ENCODE data around the gene FREY1. TPM values are rescaled to one million over a fixed set of nuclear protein-coding genes. Genes with fewer than 3 reads are reported as not detected.

Gene FREY1
- total and polyA plus RNA-seq, 9 of the 15 experiments (the other 6 are each of a cell fraction or from before 2014, with no cell fraction given) = 0.25 to 1.5 (median 1.1) TPM; not detected in 5

DNA sequence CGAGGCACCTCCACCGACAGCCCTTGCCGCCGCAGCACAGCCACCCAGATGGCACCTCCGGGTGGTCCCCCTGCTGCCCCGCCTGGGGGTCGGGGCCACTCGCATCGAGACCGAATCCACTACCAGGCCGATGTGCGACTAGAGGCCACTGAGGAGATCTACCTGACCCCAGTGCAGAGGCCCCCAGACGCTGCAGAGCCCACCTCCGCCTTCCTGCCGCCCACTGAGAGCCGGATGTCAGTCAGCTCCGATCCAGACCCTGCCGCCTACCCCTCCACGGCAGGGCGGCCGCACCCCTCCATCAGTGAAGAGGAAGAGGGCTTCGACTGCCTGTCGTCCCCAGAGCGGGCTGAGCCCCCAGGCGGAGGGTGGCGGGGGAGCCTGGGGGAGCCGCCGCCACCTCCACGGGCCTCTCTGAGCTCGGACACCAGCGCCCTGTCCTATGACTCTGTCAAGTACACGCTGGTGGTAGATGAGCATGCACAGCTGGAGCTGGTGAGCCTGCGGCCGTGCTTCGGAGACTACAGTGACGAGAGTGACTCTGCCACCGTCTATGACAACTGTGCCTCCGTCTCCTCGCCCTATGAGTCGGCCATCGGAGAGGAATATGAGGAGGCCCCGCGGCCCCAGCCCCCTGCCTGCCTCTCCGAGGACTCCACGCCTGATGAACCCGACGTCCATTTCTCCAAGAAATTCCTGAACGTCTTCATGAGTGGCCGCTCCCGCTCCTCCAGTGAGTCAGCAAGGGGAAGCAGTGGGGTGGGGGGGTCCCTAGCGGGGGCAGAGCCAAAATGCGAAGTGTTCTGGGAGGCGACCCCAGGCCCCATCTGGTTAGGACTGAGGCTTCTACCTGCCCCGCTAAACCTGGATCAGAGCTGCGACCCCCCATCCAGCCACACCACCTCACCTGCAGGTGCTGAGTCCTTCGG is 4.4 kb downstream of the FREY1 start:
- CTCF ChIA-PET (ENCODE audit: low intra/inter-chr PET ratio) = no interaction called here
- Histone ChIP-seq H3K4me2 (ENCODE audit: insufficient read depth, low read length) (no peak overlapping the region), H3K4me1 (replicated peaks in 1 of 2; ENCODE audit: control insufficient read depth in 2 of 2, insufficient read depth in 2 of 2, low read length in 2 of 2) (peaks cover 14 to 85% of the 10 kb centered on the region in 2 experiments), H3K9ac (ENCODE audit: insufficient read depth in 1 of 2, low read depth in 2 of 2, low read length in 2 of 2) (0 out of 4 replicates have a peak overlapping the region, but pooled peaks of 1 of the 2 experiments have one; percentile 53), H4K20me1 (replicated peaks; ENCODE audit: control insufficient read depth, insufficient read depth, low read length) (0 out of 2 replicates have a peak, but pooled peaks cover 7% of the 10 kb centered on the region), H3K9me1 (ENCODE audit: control insufficient read depth, insufficient read depth, low read length) (peaks cover 3% of the 10 kb centered on the region), H3K27ac (ENCODE audit: extremely low read depth, low read depth, low read length) (no peak overlapping the region), H3K36me3 (ENCODE audit: control insufficient read depth, insufficient read depth, low read length) (no peaks in the 10 kb centered on the region), H3K79me2 (ENCODE audit: control insufficient read depth, insufficient read depth, low read length) (no peaks in the 10 kb centered on the region), H3K9me3 (replicated peaks; ENCODE audit: control insufficient read depth, insufficient read depth, low read depth, low read length) (no peaks in the 10 kb centered on the region), H3K27me3 (ENCODE audit: control insufficient read depth in 2 of 2, insufficient read depth in 2 of 2, low read length in 2 of 2) (no peaks in the 10 kb centered on the region; a peak in 1 of 5 replicates), H2AFZ (ENCODE audit: low read depth, low read length) (no peak overlapping the region), H3K4me3 (no peak overlapping the region)
- in situ Hi-C loops (cut with MboI) = no loop called here
- no peak for TF ChIP-seq JUND (IDR thresholded peaks at IDR 0.05; ENCODE audit: borderline replicate concordance, low read depth, low read length)
- TF ChIP-seq JUND (tag; IDR thresholded peaks at IDR 0.05; ENCODE audit: borderline replicate concordance, low read depth, low read length) = no peak
- TF ChIP-seq, protein P1, sequence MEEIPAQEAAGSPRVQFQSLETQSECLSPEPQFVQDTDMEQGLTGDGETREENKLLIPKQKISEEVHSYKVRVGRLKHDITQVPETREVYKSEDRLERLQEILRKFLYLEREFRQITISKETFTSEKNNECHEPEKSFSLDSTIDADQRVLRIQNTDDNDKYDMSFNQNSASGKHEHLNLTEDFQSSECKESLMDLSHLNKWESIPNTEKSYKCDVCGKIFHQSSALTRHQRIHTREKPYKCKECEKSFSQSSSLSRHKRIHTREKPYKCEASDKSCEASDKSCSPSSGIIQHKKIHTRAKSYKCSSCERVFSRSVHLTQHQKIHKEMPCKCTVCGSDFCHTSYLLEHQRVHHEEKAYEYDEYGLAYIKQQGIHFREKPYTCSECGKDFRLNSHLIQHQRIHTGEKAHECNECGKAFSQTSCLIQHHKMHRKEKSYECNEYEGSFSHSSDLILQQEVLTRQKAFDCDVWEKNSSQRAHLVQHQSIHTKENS (CRISPR knock-in tag; IDR thresholded peaks at IDR 0.05) = no peak
- TF ChIP-seq ARNT (IDR thresholded peaks at IDR 0.05) = no peak
- no peak for TF ChIP-seq RNF2 (IDR thresholded peaks at IDR 0.05)
- no peak for TF ChIP-seq SRSF1 (IDR thresholded peaks at IDR 0.05; ENCODE audit: low read depth, low read length)
- TF ChIP-seq, protein P2, sequence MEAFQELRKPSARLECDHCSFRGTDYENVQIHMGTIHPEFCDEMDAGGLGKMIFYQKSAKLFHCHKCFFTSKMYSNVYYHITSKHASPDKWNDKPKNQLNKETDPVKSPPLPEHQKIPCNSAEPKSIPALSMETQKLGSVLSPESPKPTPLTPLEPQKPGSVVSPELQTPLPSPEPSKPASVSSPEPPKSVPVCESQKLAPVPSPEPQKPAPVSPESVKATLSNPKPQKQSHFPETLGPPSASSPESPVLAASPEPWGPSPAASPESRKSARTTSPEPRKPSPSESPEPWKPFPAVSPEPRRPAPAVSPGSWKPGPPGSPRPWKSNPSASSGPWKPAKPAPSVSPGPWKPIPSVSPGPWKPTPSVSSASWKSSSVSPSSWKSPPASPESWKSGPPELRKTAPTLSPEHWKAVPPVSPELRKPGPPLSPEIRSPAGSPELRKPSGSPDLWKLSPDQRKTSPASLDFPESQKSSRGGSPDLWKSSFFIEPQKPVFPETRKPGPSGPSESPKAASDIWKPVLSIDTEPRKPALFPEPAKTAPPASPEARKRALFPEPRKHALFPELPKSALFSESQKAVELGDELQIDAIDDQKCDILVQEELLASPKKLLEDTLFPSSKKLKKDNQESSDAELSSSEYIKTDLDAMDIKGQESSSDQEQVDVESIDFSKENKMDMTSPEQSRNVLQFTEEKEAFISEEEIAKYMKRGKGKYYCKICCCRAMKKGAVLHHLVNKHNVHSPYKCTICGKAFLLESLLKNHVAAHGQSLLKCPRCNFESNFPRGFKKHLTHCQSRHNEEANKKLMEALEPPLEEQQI (IDR thresholded peaks at IDR 0.05) = no peak
- no peak for TF ChIP-seq ZNF316 (IDR thresholded peaks at IDR 0.05)
- no peak for TF ChIP-seq COPS2 (conservative IDR thresholded peaks at IDR 0.05)
- TF ChIP-seq PURB (CRISPR knock-in tag; IDR thresholded peaks at IDR 0.05; ENCODE audit: low read depth) = no peak
- TF ChIP-seq POLR2G (IDR thresholded peaks at IDR 0.05; ENCODE audit: low read depth, low read length) = peak; percentile 32
- TF ChIP-seq, protein P3, sequence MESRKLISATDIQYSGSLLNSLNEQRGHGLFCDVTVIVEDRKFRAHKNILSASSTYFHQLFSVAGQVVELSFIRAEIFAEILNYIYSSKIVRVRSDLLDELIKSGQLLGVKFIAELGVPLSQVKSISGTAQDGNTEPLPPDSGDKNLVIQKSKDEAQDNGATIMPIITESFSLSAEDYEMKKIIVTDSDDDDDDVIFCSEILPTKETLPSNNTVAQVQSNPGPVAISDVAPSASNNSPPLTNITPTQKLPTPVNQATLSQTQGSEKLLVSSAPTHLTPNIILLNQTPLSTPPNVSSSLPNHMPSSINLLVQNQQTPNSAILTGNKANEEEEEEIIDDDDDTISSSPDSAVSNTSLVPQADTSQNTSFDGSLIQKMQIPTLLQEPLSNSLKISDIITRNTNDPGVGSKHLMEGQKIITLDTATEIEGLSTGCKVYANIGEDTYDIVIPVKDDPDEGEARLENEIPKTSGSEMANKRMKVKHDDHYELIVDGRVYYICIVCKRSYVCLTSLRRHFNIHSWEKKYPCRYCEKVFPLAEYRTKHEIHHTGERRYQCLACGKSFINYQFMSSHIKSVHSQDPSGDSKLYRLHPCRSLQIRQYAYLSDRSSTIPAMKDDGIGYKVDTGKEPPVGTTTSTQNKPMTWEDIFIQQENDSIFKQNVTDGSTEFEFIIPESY (CRISPR knock-in tag; IDR thresholded peaks at IDR 0.05) = 0 out of 2 replicates have a peak, but pooled peaks have one; percentile 23
- no peak for TF ChIP-seq TAF7 (tag; IDR thresholded peaks at IDR 0.05)
- WGBS (ENCODE audit: insufficient coverage, low coverage, missing lambda C conversion rate) = 88% methylated on average over 42 of the region's 56 CpGs
- intact Hi-C loops (cut with micrococcal nuclease) = no loop called here
- DNase-seq (ENCODE audit: extremely low read depth in 1 of 4, low spot score in 3 of 4) = no peak
- POLR2A ChIA-PET = interaction anchor here (1.1 kb wide), 1 partner anchor 10 kb away, joined by 6 read pairs; no protein-coding TSS in a partner anchor
- ATAC-seq = no peak
- FAIRE-seq = no peak
- BruUV-seq (replicated peaks) = no TSS peak

Measured in K562 (cell line).